GM19467 (cell line): ENCODE measurements around the gene KDM3B.
"Not testable (repeated sequence)": the region's sequence is repeated elsewhere in the genome, so short reads cannot be mapped to it uniquely, and the experiment has no call there.

Source experiments
- ATAC-seq: cut with Tn5 transposase; IDR thresholded peaks from one replicate; pipeline ENCODE4 v1.9.1; 2021; ENCODE audit warnings: mild to moderate bottlenecking, moderate library complexity; ENCODE audit not compliant: unreplicated experiment

The KDM3B gene

GRCh38 chr5:138389332-138389731, 36.8 kb downstream of the KDM3B start:
- no peak for ATAC-seq

- ATAC-seq, result not testable (repeated sequence)
Observed at GRCh38 chr5:138389911-138390310, 37.4 kb downstream of the KDM3B start.

DNA sequence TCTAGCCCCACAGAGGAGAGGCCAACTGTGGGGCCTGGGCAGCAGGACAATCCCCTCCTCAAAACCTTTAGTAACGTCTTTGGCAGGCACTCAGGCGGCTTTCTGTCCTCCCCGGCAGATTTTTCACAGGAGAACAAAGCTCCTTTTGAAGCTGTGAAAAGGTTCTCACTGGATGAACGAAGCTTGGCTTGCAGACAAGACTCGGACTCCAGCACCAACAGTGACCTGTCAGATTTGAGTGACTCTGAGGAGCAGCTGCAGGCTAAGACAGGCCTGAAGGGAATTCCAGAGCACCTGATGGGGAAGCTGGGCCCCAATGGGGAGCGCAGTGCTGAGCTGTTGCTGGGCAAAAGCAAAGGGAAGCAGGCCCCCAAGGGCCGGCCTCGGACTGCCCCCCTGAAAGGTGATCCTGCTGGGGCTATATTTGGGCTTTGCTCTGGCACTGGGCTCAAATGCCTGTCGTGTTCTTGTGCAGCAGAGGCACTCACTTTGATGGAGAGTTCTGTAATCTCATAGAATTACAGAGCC, 39.4 kb downstream of the KDM3B start:
- ATAC-seq, result no peak

DNA sequence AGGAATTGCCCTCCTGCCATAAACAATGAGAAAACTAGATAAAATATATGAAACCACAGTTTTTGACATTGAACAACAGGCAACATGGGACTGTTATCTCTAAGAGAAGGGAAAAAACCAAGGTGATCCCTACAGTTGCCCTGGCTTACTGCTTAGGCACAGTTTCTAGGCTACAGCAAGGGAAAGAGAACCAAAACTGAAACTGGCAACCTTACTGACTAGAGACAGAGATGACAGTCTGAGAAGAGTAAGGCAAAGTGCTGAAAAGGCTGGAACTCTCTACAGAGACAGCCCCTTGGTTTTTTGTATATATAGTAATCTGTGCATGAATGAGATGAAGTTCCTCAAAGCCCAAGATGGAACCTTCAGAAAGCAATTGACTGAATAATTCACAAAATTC, 50.2 kb downstream of the KDM3B start:
- ATAC-seq, result no peak

DNA sequence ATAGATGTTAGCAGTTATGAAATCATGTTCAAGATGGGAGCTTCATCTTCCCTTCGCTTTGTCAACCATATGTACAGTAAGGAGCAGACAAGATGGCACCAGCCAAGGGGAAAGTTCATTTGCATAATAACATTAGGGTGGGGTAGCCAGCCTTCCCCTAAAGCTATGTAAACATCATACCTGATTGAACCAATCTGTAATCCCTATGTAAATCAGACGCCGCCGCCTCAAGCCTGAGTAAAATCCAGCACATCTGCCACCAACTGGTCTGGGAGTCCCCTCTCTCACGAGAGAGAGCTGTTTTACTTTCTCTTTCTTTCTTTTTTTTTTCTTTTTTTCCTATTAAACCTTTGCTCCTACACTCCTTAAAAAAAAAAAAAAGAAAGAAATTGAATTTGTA, 55.5 kb downstream of the KDM3B start:
- no peak for ATAC-seq

- ATAC-seq, result not testable (repeated sequence)
Observed at GRCh38 chr5:138410996-138411640, 58.6 kb downstream of the KDM3B start.

GRCh38 chr5:138418444-138418843, 66.0 kb downstream of the KDM3B start:
- no peak for ATAC-seq

DNA sequence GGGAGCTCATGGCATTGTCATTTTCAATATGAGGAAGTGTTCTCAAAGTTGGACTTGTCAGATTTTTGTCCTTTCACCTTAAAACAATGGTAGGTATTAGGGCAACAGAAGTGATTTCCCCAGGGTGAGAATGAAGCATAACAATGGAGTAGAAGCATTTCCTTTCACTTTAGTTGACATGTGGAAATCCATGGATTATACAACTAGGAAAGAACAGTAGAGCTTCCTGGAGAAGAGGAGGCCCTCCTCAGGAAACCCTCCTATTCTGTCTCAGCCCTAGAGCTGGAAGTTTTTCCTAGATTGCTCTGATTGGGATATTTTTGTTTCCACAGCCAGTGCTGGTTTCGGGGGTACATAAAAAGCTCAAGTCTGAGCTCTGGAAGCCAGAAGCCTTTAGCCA, 72.6 kb downstream of the KDM3B start:
- ATAC-seq, result no peak

DNA sequence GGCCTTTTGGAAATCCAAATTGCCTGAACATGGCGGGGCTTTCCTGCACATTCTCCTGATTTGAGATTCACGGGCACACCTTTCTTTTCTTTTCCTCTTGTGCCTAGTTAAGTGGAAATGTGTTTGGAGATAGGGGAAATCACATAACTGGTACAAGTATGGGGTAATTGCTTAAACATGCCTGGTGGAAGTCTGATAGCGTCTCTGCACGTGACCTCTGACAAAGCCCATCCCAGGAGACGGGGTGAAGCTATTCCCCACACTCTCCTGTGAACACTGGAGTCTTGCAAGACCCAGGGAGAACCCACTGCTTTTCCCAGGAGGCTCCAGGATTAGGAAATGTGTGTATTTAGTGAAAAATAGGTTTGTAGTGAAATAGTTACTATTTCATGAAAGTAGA, 83.5 kb downstream of the KDM3B start:
- ATAC-seq, result no peak

DNA sequence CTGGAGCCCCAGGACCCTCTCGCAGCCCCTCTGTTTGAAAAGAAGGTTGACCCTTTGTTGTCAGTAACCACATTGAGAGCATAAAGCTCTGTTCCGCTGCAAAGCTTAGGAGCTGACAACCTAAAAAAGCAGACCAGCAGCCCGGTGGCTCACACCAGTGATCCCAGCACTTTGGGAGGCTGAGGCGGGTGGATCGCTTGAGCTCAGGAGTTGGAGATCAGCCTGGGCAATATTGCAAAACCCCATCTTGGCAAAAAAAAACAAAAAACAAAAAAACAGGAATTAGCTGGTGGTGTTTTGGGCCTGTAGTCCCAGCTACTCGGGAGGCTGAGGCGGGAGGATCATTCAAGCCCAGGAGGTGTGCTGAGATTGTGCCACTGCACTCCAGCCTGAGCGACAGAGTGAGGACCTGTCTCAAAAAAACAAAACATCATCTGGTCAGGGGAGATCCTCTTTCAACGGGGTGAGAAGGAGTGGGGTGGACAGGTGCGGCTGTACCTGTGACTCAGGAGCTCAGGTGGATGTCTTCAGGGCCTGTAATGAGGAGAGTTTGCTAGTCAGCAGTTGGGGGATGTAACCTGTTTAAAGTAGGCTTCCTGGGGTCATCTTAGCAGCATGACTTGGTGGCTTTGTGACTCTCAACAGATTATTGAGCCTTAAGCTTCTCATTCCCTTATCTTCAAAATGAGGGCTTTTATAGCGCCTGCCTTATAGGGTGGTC, 85.7 kb downstream of the KDM3B start:
- no peak for ATAC-seq

DNA sequence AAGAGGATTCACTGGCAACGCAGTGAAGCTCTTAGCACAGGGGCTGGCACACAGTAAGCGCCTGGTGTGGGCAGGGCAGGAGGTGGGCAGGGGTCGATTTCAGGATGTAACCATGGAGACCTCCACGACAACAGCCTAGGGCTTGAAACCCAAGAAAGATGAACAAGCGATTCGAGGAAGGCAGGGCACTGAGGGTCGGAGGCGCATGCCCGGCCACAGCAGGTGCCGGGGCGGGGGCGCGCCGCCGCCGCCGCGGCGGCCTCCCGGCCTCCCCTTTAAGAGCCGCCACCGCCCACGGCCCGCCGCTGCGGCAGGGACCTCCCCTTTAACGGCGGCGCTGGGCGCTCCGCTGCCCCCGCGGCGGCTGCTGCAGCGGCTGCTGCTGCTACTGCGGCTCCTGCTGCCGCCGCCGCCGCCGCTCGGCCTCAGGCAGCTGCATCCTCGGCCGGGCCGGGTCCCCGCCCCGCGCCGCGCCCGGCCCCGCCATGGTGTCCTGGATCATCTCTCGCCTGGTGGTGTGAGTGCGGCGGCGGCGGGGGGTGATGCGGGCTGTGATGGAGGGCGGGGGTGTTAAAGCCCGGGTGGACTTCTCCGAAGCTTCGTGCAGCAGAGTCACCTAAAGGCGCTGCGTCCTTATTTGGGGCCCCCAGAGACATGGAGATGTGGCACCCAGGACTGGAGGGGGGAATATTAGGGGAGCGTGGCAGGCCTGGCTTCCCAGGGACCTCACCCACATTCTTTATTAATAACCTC, 86.4 kb downstream of the KDM3B start, which contains the start of gene REEP2:
Gene REEP2 (plus strand): TSS at position 334 of the 753 bp plus-strand sequence. CDS start 152 bp downstream, at position 486.
- ATAC-seq, result peak; percentile 68

GRCh38 chr5:138439477-138440158, 87.1 kb downstream of the KDM3B start:
- no peak for ATAC-seq

- no peak for ATAC-seq
Observed at GRCh38 chr5:138440159-138441073, 87.9 kb downstream of the KDM3B start.

GRCh38 chr5:138441221-138441620, 88.7 kb downstream of the KDM3B start:
- no peak for ATAC-seq

DNA sequence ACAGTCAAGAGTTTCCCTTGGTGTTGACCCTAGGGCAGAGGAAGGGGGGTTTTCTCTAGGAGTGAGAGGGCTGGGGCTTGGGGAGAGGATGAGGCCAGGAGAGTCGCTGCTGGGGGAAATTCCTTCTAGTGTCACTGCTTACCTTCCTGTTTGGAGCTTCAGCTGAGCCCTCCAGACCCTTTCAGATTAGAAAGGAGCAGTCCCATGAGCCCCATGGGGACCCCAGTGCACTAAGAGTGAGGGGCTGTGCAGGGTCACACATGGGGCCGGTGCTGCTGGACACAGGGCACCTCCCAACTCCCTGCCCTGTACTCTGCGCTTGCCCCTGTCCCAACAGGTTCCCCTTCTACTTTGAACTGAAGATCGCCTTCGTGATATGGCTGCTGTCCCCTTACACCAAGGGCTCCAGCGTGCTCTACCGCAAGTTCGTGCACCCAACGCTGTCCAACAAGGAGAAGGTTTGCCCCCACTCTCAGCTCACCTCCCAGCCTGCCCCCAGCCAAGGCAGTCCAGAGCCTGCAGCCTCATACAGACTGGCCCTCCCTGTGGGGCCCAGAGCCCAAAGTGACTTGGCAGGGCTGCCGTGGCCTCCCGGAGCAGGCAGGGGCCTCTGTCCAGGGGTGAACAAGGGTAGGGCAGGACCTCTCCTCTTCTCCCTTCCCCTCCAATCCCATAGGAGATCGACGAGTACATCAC, 91.7 kb downstream of the KDM3B start:
- no peak for ATAC-seq

GRCh38 chr5:138444774-138445546, 92.5 kb downstream of the KDM3B start:
- no peak for ATAC-seq

DNA sequence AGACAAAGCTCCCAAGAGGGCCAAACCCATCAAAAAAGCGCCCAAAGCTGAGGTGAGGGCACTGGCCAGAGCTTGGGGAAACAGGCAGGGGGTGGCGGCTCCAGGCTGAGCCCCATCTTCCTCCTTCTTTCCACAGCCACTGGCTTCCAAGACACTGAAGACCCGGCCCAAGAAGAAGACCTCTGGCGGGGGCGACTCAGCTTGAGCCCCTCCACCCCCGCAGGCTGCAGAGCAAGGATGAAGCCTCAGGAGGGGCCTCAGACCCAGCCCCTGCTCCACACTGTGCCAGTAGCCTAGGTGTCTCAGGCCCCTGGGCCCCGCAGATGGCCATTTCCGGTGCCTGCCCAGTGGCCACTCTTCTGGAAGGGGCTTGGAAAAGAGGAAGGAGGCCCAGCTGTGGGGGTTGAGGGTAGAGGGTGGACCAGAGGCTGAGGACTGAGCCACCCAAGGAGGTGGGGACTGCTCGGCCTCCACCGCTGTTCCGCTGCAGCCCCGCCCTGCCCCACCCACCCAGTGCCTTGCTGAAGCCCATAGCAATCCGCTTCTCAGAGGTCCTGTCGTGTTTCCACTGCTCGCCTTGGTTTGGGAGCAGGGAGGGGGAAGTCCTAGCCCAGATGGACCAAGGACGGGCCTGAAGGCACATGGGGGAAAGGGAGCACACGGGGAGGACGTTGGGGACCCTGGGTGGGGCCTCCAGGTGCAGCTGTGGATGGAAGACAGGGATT, 93.2 kb downstream of the KDM3B start:
- no peak for ATAC-seq

GRCh38 chr5:138448070-138448469, 95.6 kb downstream of the KDM3B start:
- no peak for ATAC-seq
